ENCODE data around the gene COX18.
A peak's percentile ranks its signal among the peaks of the same experiment; 100 is the strongest.

COX18 gene

GRCh38 chr4:73069338-73070073 is at the start of gene COX18:
Gene COX18, minus strand, starts transcription at chr4:73069716. Its CDS starts 67 bp downstream, at chr4:73069649.
- DNase-seq = peak; percentile 99

DNA sequence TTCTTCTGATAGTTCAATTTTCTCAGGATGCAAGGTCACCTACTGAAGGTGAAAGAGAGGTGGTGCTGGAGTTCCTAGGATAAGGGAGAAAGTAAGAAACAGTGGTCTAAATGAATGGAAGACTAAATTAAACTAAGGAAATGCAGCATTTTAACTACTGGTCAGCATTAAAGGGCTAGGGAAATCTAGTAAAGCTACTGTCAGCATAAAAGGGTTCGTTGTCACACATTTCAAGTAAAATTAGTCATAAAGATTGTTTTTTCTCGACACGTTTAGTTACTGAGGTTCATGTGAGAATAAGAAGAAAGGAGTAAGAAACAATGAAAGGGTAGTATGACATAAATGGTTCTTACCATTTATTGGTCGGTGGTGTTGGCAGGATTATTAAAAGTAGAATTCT is 40.0 kb upstream of the COX18 start:
- no peak for DNase-seq

GRCh38 chr4:73104695-73105094 is 35.2 kb upstream of the COX18 start:
- no peak for DNase-seq

- no peak for DNase-seq
Measured at GRCh38 chr4:73103799-73104503, 34.4 kb upstream of the COX18 start.

DNA sequence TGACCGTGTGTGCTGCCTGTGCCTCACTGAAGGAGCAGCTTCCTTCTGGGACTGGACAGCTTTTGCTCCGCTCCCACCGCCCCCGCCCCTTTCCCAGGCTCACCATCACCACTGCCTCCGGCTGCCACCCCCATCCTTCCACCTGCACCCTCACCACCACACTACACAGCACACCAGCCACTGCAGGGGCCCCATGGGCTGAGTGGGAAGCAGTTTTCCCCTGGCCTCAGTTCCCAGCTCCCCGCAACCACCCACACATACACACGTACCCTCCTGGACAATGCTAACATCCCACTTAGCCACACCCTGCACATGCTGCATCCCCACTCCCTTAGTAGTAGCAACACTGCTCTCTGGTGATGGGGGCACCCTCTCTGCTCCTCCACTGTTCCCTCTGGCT is 29.6 kb upstream of the COX18 start:
- no peak for DNase-seq

- DNase-seq = no peak
Measured at GRCh38 chr4:73098713-73099112, 29.2 kb upstream of the COX18 start.

- DNase-seq = no peak
Measured at GRCh38 chr4:73098016-73098415, 28.5 kb upstream of the COX18 start.

GRCh38 chr4:73092868-73093267 is 23.4 kb upstream of the COX18 start:
- DNase-seq = no peak

DNA sequence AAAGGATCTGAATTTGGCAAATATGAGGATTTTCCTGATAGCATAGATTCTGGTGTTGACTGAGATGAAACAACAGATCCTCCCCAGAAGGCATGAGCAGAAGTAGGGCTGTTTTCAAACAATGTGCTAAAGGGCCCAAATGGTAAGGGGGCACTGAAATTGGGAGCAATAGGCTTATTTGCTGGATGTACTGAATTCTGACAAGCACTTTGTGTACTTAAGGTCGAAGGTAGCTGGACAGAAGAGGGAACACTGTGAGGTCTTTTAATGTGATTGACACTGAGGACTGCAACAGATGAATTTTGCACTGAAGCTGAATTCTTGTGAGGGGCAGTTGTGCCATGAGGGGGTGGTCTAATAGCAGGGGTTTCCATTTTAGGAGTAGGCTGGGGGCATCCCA is 21.2 kb upstream of the COX18 start:
- no peak for DNase-seq

DNA sequence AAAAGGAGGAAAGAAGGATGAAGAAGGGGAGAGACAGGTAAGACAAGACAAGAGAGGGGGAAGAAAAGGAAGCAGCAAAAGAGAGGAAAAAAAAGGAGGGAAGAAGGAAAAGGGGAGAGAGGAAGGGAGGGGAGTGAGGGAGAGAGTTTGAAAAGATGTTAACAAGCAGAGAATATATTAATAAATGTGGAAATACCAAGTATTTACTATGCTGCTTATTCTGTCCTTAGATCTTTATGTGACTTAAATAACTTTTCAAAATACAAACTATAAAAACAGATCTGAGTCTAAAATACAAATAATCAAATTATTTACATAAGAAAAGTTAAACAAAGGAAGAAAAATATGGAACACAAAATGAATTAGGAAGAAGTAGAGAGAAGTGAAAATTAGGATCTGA is 18.4 kb upstream of the COX18 start:
- DNase-seq = no peak

DNA sequence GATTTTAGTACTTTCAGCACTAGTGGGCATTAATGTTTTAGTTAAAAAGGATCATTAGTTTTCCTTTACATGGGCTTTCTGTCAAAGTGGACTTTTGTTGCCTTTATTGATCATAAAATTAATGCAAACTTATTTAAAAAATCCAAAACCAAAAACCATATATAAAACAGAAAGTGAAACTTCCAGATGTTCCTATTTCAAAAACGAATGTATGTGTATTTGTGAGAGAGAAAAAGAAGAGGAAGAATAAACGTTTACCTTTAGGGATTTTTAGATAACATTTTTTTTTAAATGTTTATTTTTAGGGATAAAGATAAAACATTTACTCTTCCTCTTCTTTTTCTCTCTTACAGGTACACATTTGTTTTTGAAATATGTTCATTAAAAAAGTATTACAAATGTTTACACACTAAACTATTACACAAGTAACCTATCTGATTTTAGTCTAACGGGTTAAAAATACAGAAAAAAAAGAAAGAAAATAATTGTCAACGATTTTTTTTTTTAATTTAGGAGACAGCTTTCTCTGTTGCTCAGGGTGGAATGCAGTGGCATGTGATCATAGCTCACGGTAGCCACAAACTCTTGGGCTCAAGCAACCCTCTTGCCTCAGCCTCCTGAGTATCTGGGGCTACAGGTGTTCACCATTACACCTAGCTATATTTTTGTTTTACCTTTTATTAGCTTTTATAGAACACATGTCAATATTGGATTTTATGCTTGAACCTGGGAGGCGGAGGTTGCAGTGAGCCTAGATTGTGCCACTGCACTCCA is 16.8 kb upstream of the COX18 start:
- peak; percentile 45 for DNase-seq

- no peak for DNase-seq
Measured at GRCh38 chr4:73080789-73081188, 11.3 kb upstream of the COX18 start.

DNA sequence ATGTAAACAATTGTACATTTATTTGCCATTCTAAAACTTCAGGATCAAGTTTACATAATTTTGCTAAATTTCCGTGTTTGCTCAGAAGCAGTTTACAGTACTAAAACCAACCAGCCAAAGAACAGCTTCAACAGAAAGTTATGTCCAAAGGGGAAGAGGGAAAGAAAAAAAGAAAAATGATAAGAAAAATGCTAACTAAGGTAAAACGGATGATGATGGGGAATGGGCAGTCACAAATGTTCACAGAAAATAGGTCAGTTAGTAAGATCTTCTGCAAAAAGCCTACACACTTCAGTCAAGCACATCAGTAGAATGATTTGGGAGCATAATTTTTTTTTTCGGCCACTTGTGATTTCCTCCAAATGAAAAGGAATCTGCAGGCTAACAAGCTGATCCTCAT is 6.3 kb upstream of the COX18 start:
- DNase-seq = no peak

GRCh38 chr4:73070074-73070390 is 516 bp upstream of the COX18 start:
- DNase-seq = no peak

- DNase-seq = peak; percentile 75
Measured at GRCh38 chr4:73068491-73069337, 802 bp downstream of the COX18 start.

DNA sequence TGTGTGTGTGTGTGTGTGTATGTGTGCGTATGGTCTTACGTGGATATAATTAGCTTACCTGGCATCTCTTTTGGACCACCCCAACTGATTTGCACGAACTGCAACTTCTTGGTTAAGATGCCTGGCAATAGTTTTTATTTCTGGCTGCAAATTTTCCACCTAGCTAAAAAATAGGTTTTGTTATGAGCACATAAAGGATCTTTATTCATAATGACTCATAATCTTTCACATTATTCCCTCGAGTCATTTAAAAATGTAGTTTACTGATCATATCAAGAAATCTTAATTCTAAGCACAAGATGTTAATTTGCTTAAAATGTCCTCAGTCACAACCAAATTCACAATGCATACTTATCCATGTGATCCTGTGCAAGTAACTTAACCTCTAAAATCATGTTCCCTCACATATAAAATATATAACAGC is 1.5 kb downstream of the COX18 start:
- DNase-seq = peak; percentile 25

- no peak for DNase-seq
Measured at GRCh38 chr4:73066928-73067327, 2.6 kb downstream of the COX18 start.

- no peak for DNase-seq
Measured at GRCh38 chr4:73066445-73066844, 3.1 kb downstream of the COX18 start.

DNA sequence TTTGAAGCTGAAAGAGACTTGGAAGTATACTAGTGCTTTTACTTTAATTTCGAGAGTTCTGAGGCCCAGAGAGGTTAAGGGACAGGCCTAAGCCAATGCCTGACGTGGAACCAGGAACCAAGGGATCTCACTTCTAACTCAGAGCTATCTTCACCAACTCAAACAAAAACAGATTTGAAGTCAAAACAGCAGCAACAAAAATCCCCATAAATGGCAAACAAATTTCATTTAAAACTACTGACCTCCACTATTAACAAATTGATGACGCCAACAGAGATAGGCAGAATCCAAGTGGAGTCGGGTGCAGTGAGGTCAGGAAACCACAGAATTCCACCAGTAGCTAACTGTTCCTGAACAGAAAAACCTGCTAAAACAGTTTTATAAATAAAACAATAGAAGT is 5.0 kb downstream of the COX18 start:
- DNase-seq = no peak

DNA sequence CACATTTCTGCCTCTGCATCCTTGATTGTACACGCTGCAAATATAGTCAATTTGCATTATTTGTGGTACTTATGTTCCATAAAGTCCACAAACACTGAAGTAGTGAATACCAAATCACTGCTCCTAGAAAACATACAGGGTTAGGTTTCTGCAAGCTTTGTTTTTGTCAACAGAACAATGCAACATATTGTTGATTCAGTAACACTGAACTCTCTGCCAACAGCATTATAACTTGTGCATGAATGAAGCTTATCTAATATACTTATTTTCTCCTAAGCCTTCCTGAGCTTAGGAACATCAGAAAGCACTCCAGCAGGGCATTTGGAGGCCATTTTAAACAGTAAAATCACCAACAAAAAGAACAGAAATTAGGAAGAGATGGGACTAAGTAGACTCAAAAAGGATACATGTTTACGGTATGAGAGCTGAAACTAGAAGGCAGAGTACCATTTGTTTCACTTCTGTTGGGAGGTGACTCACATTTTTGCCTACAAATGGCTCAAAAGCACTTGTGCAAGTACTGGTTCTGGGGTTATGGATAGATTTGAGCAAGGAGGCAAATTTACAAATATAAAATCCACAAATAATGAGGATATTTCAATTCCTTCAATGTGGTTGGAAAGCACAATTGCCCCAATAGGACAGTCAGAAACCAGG is 14.1 kb downstream of the COX18 start:
- DNase-seq = peak; percentile 12

DNA sequence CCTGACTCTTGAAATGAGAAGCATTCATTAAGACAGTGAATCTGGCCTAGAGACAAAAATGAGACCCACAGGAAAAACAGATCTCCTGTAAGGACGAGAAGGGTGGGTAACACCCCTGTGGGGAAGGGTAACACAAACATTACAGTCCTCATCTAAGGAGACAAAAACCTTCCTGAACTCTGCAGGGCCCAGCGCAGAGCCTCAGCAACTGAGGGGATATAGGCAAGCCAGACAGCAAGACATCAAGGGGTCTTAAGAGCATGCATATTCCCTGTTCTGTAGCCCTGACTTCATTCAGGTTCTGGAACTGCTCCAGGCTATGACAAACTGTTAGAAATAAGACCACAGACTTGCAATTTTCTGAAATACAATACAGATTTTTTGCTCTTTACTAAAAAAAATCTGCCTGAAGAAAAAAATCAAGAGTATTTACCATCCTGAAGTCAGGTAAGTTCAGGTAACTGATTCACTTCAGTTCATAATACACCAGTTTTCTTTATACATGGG is 15.5 kb downstream of the COX18 start:
- no peak for DNase-seq

DNA sequence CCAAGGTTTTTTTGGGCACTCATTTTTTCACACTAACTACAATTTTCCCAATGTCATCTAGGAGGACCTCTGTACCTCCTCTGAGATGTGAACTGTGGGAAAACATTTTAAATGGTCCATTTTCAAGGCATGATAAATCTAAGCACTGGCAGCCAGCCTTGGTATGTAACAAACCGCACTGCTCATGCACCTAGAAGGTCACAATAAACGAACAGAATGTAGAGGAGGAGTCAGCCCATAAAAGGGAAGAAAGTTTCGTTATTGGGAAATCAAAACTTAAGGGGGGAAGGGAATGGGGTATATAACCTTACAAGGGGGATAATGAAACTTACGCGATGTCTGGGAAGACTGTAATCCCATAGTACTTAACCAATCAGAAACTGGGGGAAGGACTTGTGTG is 16.4 kb downstream of the COX18 start:
- DNase-seq = no peak

All from inflammatory macrophage treated with lipopolysaccharide for 4 hours (primary cell).